ENCODE data around the gene CDC42EP4. TPM values are rescaled to one million over a fixed set of nuclear protein-coding genes. Genes with fewer than 3 reads are reported as not detected.

CDC42EP4 gene
- total RNA-seq, 1 experiment from 2014 or later: 48.4 TPM

GRCh38 chr17:73251871-73252270 is 59.9 kb downstream of the CDC42EP4 start:
- Histone ChIP-seq H3K4me1 (replicated peaks; ENCODE audit: insufficient read depth) (no peaks in the 10 kb centered on the region), H3K4me3 (no peak overlapping the region), H3K36me3 (ENCODE audit: low read depth) (no peaks in the 10 kb centered on the region), H3K27ac (no peak overlapping the region), H3K4me2 (no peak overlapping the region), H3K27me3 (ENCODE audit: insufficient read depth, low read depth) (no peaks in the 10 kb centered on the region), H3K9me2 (ENCODE audit: insufficient read depth) (no peaks in the 10 kb centered on the region), H3K79me2 (ENCODE audit: low read depth) (no peaks in the 10 kb centered on the region), H4K20me1 (ENCODE audit: insufficient read depth) (no peaks in the 10 kb centered on the region), H2AFZ (no peak overlapping the region), H3K9me3 (ENCODE audit: insufficient read depth, low read depth) (no peaks in the 10 kb centered on the region), H3F3A (ENCODE audit: insufficient read depth, low read depth) (no peaks in the 10 kb centered on the region)
- no TSS peak for BruUV-seq (replicated peaks)
- TF ChIP-seq CTCF (conservative IDR thresholded peaks at IDR 0.05): no peak
- TF ChIP-seq EZH2 (IDR thresholded peaks at IDR 0.05; ENCODE audit: low read depth): no peak
- intact Hi-C loops (cut with micrococcal nuclease; ENCODE audit: unreplicated experiment): loop anchor here (10.0 kb wide), 1 partner anchor 923 kb away; no protein-coding TSS in a partner anchor
- DNase-seq: no peak
- CTCF ChIA-PET: no interaction called here
- POLR2A ChIA-PET (ENCODE audit: unreplicated experiment): no interaction called here

GRCh38 chr17:73250851-73251640 is 60.8 kb downstream of the CDC42EP4 start:
- BruUV-seq (replicated peaks): no TSS peak
- H3K4me2 ChIP-seq: no peak overlapping the region
- no peaks in the 10 kb centered on the region for H3K79me2 ChIP-seq (ENCODE audit: low read depth)
- H3K36me3 ChIP-seq (ENCODE audit: low read depth): no peaks in the 10 kb centered on the region
- H3K27ac ChIP-seq: no peak overlapping the region
- H4K20me1 ChIP-seq (ENCODE audit: insufficient read depth): no peaks in the 10 kb centered on the region
- ChIA-PET CTCF (no interaction called here), POLR2A (ENCODE audit: unreplicated experiment) (no interaction called here)
- no peak overlapping the region for H2AFZ ChIP-seq
- no peaks in the 10 kb centered on the region for H3K9me2 ChIP-seq (ENCODE audit: insufficient read depth)
- no peaks in the 10 kb centered on the region for H3K9me3 ChIP-seq (ENCODE audit: insufficient read depth, low read depth)
- TF ChIP-seq EZH2 (IDR thresholded peaks at IDR 0.05; ENCODE audit: low read depth) (no peak), CTCF (conservative IDR thresholded peaks at IDR 0.05) (no peak)
- no peak for DNase-seq
- H3F3A ChIP-seq (ENCODE audit: insufficient read depth, low read depth): no peaks in the 10 kb centered on the region
- H3K4me1 ChIP-seq (replicated peaks; ENCODE audit: insufficient read depth): no peaks in the 10 kb centered on the region
- intact Hi-C loops (cut with micrococcal nuclease; ENCODE audit: unreplicated experiment): loop anchor here (10.0 kb wide), 1 partner anchor 924 kb away; no protein-coding TSS in a partner anchor
- no peaks in the 10 kb centered on the region for H3K27me3 ChIP-seq (ENCODE audit: insufficient read depth, low read depth)
- no peak overlapping the region for H3K4me3 ChIP-seq

GRCh38 chr17:73249700-73250099 is 62.1 kb downstream of the CDC42EP4 start:
- CTCF ChIA-PET: no interaction called here
- H3K27ac ChIP-seq: no peak overlapping the region
- no TSS peak for BruUV-seq (replicated peaks)
- no peaks in the 10 kb centered on the region for H3K4me1 ChIP-seq (replicated peaks; ENCODE audit: insufficient read depth)
- H3K9me2 ChIP-seq (ENCODE audit: insufficient read depth): no peaks in the 10 kb centered on the region
- intact Hi-C loops (cut with micrococcal nuclease; ENCODE audit: unreplicated experiment): loop anchor here (10.0 kb wide), 1 partner anchor 925 kb away; no protein-coding TSS in a partner anchor
- H2AFZ ChIP-seq: no peak overlapping the region
- H3K79me2 ChIP-seq (ENCODE audit: low read depth): no peaks in the 10 kb centered on the region
- H3K9me3 ChIP-seq (ENCODE audit: insufficient read depth, low read depth): no peaks in the 10 kb centered on the region
- H3K4me2 ChIP-seq: no peak overlapping the region
- DNase-seq: no peak
- no peaks in the 10 kb centered on the region for H3K36me3 ChIP-seq (ENCODE audit: low read depth)
- no peaks in the 10 kb centered on the region for H3K27me3 ChIP-seq (ENCODE audit: insufficient read depth, low read depth)
- no peak for TF ChIP-seq CTCF (conservative IDR thresholded peaks at IDR 0.05)
- TF ChIP-seq EZH2 (IDR thresholded peaks at IDR 0.05; ENCODE audit: low read depth): no peak
- H3K4me3 ChIP-seq: no peak overlapping the region
- H4K20me1 ChIP-seq (ENCODE audit: insufficient read depth): no peaks in the 10 kb centered on the region
- H3F3A ChIP-seq (ENCODE audit: insufficient read depth, low read depth): no peaks in the 10 kb centered on the region
- POLR2A ChIA-PET (ENCODE audit: unreplicated experiment): interaction anchor here (0.7 kb wide), 1 partner anchor 35 kb away, joined by 4 read pairs; no protein-coding TSS in a partner anchor
